Upper lobe of left lung (tissue), 6 donors: ENCODE measurements around the gene PARP2. TPM values are rescaled to one million over a fixed set of nuclear protein-coding genes. Genes with fewer than 3 reads are reported as not detected.
A peak's percentile ranks its signal among the peaks of the same experiment; 100 is the strongest.

Experiments
- ATAC-seq, 2 donors: fragments of 200-7000 bp; cut with Tn5 transposase; one replicate each; pipeline ENCODE4 v1.9.1; 2022; ENCODE audit warnings: mild to moderate bottlenecking in 2 of 2, moderate library complexity in 2 of 2; ENCODE audit not compliant: low FRiP score in 2 of 2
- DNase-seq, 2 donors: peaks; one replicate each; pipeline ENCODE4 v3.0.0-alpha.2; 2019 to 2020
- H3K27ac ChIP-seq, 4 donors: fragments of 200-600 bp; sonication (generic); one replicate each; pipeline ENCODE4 v1.5.1; 2016 to 2019
- H3K27me3 ChIP-seq, 4 donors: fragments of 200-600 bp; sonication (generic); one replicate each; pipeline ENCODE4 v1.5.1; 2017 to 2019
- H3K36me3 ChIP-seq, 4 donors: fragments of 200-600 bp; sonication (generic); one replicate each; pipeline ENCODE4 v1.5.1; 2016 to 2019
- H3K4me1 ChIP-seq, 4 donors: fragments of 200-600 bp; sonication (generic); one replicate each; pipeline ENCODE4 v1.5.1; 2018 to 2019
- H3K4me3 ChIP-seq, 4 donors: fragments of 200-600 bp; sonication (generic); one replicate each; pipeline ENCODE4 v1.5.1; 2017 to 2019; ENCODE audit warnings: mild to moderate bottlenecking in 2 of 4, moderate library complexity in 1 of 4
- H3K9me3 ChIP-seq, 4 donors: fragments of 200-600 bp; sonication (generic); one replicate each; pipeline ENCODE4 v1.5.1; 2018 to 2019
- CTCF ChIP-seq, 6 experiments: fragments of 450-650 bp in 4 of 6; fragments of 200-600 bp in 2 of 6; sonication (generic) in 2 of 6; IDR thresholded peaks; one replicate each; pipeline ENCODE4 v1.5.1; 2016 to 2019; ENCODE audit warnings: antibody characterized with exemption in 6 of 6
- EP300 ChIP-seq, 4 donors: sonication (generic); formaldehyde crosslinking; IDR thresholded peaks; one replicate each; pipeline ENCODE4 v1.5.1; 2017; ENCODE audit warnings: antibody characterized with exemption in 4 of 4, control low read depth in 2 of 4
- POLR2A ChIP-seq, 4 donors: fragments of 450-650 bp; IDR thresholded peaks; one replicate each; pipeline ENCODE4 v1.5.1; 2016 to 2017; ENCODE audit warnings: antibody characterized with exemption in 4 of 4, mild to moderate bottlenecking in 2 of 4
- POLR2AphosphoS5 ChIP-seq, 2 donors: sonication (generic); formaldehyde crosslinking; IDR thresholded peaks; one replicate each; pipeline ENCODE4 v1.5.1; 2017; ENCODE audit warnings: antibody characterized with exemption in 2 of 2
- WGBS, 2 donors: methylation state at CpG; one replicate each; pipeline ENCODE4 v1.1.5; 2017 to 2018; 5-methylcytosine and 5-hydroxymethylcytosine counted together
- total RNA-seq, 6 donors: library from RNA; depleted of rRNA in 4 of 6; stranded (reverse); fragments of >200 nt in 4 of 6; gene quantifications; one replicate each; pipeline versions ENCODE4 v1.1.0 to v1.2.1, GENCODE V29; 2016 to 2021
- donor health status: DM: no; HTN: no; CAD: no; lungs with moderate emphysema.
- donor health status: DM: no; HTN: yes; CAD: no; lungs with severe emphysema.

The PARP2 gene
- total RNA-seq, 6 donors from 2014 or later, result 11.6 to 31.4 (median 17.6) TPM

GRCh38 chr14:20305265-20306078 is 38.0 kb upstream of the PARP2 start, which contains the start of gene TTC5:
Gene TTC5 (minus strand): TSS chr14:20305951. CDS start chr14:20305937, 14 bp downstream.
- no peaks in the 10 kb centered on the region for H3K9me3 ChIP-seq
- 0 to 1% methylated on average over 27 of the region's 27 CpGs for WGBS, 2 donors
- ATAC-seq, result peak; percentile 95 to 100
- TF ChIP-seq POLR2A (IDR thresholded peaks at IDR 0.05) (peak in 1 of 4 donors; percentile 26), EP300 (IDR thresholded peaks at IDR 0.05) (no peak), CTCF (IDR thresholded peaks at IDR 0.05) (peak; percentile 56 to 88 (median 76)), POLR2AphosphoS5 (IDR thresholded peaks at IDR 0.05) (peak; percentile 20 to 58)
- peaks cover 10 to 19% (median 11%) of the 10 kb centered on the region in 4 donors for H3K4me1 ChIP-seq
- peak; percentile 41 to 85 for DNase-seq
- H3K36me3 ChIP-seq, result peaks cover 2 to 14% (median 11%) of the 10 kb centered on the region in 4 donors
- H3K27me3 ChIP-seq, result no peaks in the 10 kb centered on the region
- H3K4me3 ChIP-seq, result peak within 1 kb of the TSS; percentile 50 to 95 (median 78)
- peak within 1 kb of the TSS in 2 of 4 donors; percentile 67 to 70 for H3K27ac ChIP-seq

GRCh38 chr14:20306079-20306423 is 37.4 kb upstream of the PARP2 start:
- Histone ChIP-seq H3K9me3 (no peaks in the 10 kb centered on the region), H3K27me3 (no peaks in the 10 kb centered on the region), H3K4me3 (peak overlapping the region in 3 of 4 donors; percentile 73 to 95 (median 83)), H3K27ac (no peak overlapping the region), H3K4me1 (peaks cover 10 to 19% (median 11%) of the 10 kb centered on the region in 4 donors), H3K36me3 (peaks cover 0 to 8% (median 5%) of the 10 kb centered on the region in 4 donors)
- WGBS, 2 donors, result 93 to 100% methylated on average over 1 of the region's 1 CpG
- DNase-seq, result no peak
- no peak for ATAC-seq
- TF ChIP-seq CTCF (IDR thresholded peaks at IDR 0.05) (peak in 1 of 6 experiments; percentile 3), POLR2A (IDR thresholded peaks at IDR 0.05) (no peak)

DNA sequence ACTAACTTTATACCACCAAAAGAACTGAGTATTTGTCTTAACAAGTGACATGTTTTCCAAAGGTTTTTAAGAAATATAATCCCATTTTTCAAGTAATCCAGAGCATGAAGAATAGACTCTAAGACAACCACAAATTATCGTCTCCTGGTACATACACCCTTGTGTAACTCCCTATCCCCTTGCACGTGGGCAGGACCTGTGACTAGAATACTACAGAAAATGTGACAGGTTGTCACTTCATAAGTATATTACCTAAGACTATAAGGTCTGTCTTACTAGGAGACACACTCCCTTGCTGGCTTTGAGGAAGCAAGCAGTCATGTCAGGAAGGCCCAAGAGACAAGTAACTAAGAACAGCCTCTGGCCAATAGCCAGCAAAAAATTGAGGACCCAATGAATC is 29.4 kb upstream of the PARP2 start:
- Histone ChIP-seq H3K27ac (no peak overlapping the region), H3K9me3 (no peaks in the 10 kb centered on the region), H3K27me3 (no peaks in the 10 kb centered on the region), H3K4me1 (no peaks in the 10 kb centered on the region), H3K4me3 (no peak overlapping the region), H3K36me3 (peaks cover 8 to 75% (median 35%) of the 10 kb centered on the region in 4 donors)
- TF ChIP-seq EP300 (IDR thresholded peaks at IDR 0.05), result no peak
- no peak for TF ChIP-seq POLR2AphosphoS5 (IDR thresholded peaks at IDR 0.05)
- TF ChIP-seq CTCF (IDR thresholded peaks at IDR 0.05), result no peak
- TF ChIP-seq POLR2A (IDR thresholded peaks at IDR 0.05), result no peak
- DNase-seq (no peak), ATAC-seq (no peak)
- 94 to 96% methylated on average over 2 of the region's 2 CpGs for WGBS, 2 donors

DNA sequence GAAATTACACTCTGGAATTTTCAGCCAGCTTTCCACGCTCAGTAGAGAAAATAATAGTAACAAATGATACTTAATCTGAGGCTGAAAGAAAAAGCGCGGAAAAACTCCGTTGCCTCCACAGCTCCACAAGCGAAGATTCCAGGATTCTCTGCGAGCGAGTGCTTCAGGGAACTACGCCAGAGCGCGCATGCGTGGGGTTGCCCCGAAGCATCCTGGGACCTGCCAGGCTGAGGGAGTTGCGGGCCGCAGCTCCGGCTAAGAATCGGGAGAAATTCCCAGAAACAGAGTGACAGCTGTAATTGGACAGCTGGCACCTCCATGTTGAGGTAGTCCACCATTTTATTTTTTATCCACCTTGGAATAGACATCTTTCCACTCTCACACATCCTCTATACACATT is 25.7 kb upstream of the PARP2 start:
- peak in 1 of 2 donors; percentile 38 for DNase-seq
- no peak for ATAC-seq
- H3K36me3 ChIP-seq, result peaks cover 3 to 87% (median 44%) of the 10 kb centered on the region in 4 donors

More for the DNA sequence above, 25.7 kb upstream of the PARP2 start:
- Histone ChIP-seq H3K27ac (no peak overlapping the region), H3K27me3 (no peaks in the 10 kb centered on the region), H3K4me1 (no peaks in the 10 kb centered on the region), H3K9me3 (no peaks in the 10 kb centered on the region), H3K4me3 (no peak overlapping the region)
- 96 to 97% methylated on average over 16 of the region's 16 CpGs for WGBS, 2 donors
- TF ChIP-seq EP300 (IDR thresholded peaks at IDR 0.05) (no peak), CTCF (IDR thresholded peaks at IDR 0.05) (no peak)
